GM19099 (cell line): Measurements from ENCODE around the gene RABAC1.

Experiments
- POLR2A ChIP-seq: IDR thresholded peaks from 3 replicates; pipeline ENCODE4 v1.6.1; 2011; ENCODE audit warnings: low read depth; ENCODE audit not compliant: insufficient read length; ENCODE audit errors: extremely low read depth

Gene RABAC1

GRCh38 chr19:41994521-41994971, 35.4 kb upstream of the RABAC1 start:
- TF ChIP-seq POLR2A = no peak

- TF ChIP-seq POLR2A = no peak
Observed at GRCh38 chr19:41993612-41994483, 34.7 kb upstream of the RABAC1 start, which contains the start of gene ATP1A3. Gene ATP1A3, minus strand, starts transcription at chr19:41994230. Its CDS starts 154 bp downstream, at chr19:41994076.

- no peak for TF ChIP-seq POLR2A
Observed at GRCh38 chr19:41991025-41991424, 31.9 kb upstream of the RABAC1 start.

GRCh38 chr19:41990615-41991014, 31.5 kb upstream of the RABAC1 start:
- TF ChIP-seq POLR2A = no peak

- no peak for TF ChIP-seq POLR2A
Observed at GRCh38 chr19:41990028-41990427, 30.9 kb upstream of the RABAC1 start.

- TF ChIP-seq POLR2A = no peak
Observed at GRCh38 chr19:41988947-41989346, 29.8 kb upstream of the RABAC1 start.

GRCh38 chr19:41987141-41987860, 28.2 kb upstream of the RABAC1 start:
- no peak for TF ChIP-seq POLR2A

GRCh38 chr19:41984961-41985360, 25.8 kb upstream of the RABAC1 start:
- TF ChIP-seq POLR2A = no peak

GRCh38 chr19:41981724-41982123, 22.6 kb upstream of the RABAC1 start:
- TF ChIP-seq POLR2A = no peak

- no peak for TF ChIP-seq POLR2A
Observed at GRCh38 chr19:41978470-41978869, 19.3 kb upstream of the RABAC1 start.

GRCh38 chr19:41977916-41978315, 18.8 kb upstream of the RABAC1 start:
- no peak for TF ChIP-seq POLR2A

- no peak for TF ChIP-seq POLR2A
Observed at GRCh38 chr19:41974652-41975051, 15.5 kb upstream of the RABAC1 start.

- TF ChIP-seq POLR2A = no peak
Observed at GRCh38 chr19:41971363-41971762, 12.2 kb upstream of the RABAC1 start.

GRCh38 chr19:41969772-41970458, 10.8 kb upstream of the RABAC1 start:
- no peak for TF ChIP-seq POLR2A

GRCh38 chr19:41968751-41969595, 9.9 kb upstream of the RABAC1 start:
- TF ChIP-seq POLR2A = no peak
